Anterior cingulate cortex (tissue), 58 donors: ENCODE data around the gene SC5D.
A peak's percentile ranks its signal among the peaks of the same experiment; 100 is the strongest.

Source experiments
- DNase-seq, 58 donors: peaks; one replicate each; lab custom pipeline; 2025; lab: John Stamatoyannopoulos, UW

SC5D gene

GRCh38 chr11:121351083-121351630, 58.6 kb downstream of the SC5D start:
- DNase-seq, result peak in 2 of 58 donors; percentile 6 to 24

GRCh38 chr11:121352251-121352891, 59.8 kb downstream of the SC5D start:
- DNase-seq, result peak in 57 of 58 donors; percentile 7 to 89 (median 65)

- no peak for DNase-seq
These were observed 61.6 kb downstream of the SC5D start for GRCh38 chr11:121354192-121354591.

- DNase-seq, result no peak
These were observed 63.8 kb downstream of the SC5D start for GRCh38 chr11:121356357-121356756.
